OCI-LY7 (cell line): ENCODE results near the gene PDGFB. TPM values are rescaled to one million over a fixed set of nuclear protein-coding genes. Genes with fewer than 3 reads are reported as not detected.

Source experiments
- BruUV-seq: library from RNA; stranded (reverse); fragments of 400-500 nt; replicated peaks from 2 replicates; lab custom pipeline; 2021; lab: Mats Ljungman, UMichigan
- CTCF ChIA-PET: fragments of 300-600 bp; sonication (Branson Sonifier 250); formaldehyde crosslinking; loops from one replicate; lab custom pipeline; 2022; ENCODE audit warnings: antibody characterized with exemption; ENCODE audit not compliant: unreplicated experiment; lab: Charles Lee
- POLR2A ChIA-PET: fragments of 300-600 bp; sonication (Branson Sonifier 250); formaldehyde crosslinking; loops from one replicate; lab custom pipeline; 2022; ENCODE audit warnings: antibody characterized with exemption; lab: Charles Lee
- DNase-seq: peaks from one replicate; pipeline ENCODE4 v3.0.0-alpha.2; 2015; ENCODE audit warnings: low spot score
- H2AFZ ChIP-seq: fragments of 200-600 bp; sonication (generic), shearing (Covaris generic); 2 replicates; pipeline ENCODE4 v1.6.1; 2014; ENCODE audit warnings: mild to moderate bottlenecking, antibody characterized with exemption, low read length, moderate library complexity
- H3K27ac ChIP-seq: fragments of 200-600 bp; sonication (generic); 2 replicates; pipeline ENCODE4 v1.5.1; 2014; ENCODE audit warnings: mixed run types, low read depth, mild to moderate bottlenecking, moderate library complexity, low read length, inconsistent platforms; ENCODE audit not compliant: poor library complexity, severe bottlenecking
- H3K36me3 ChIP-seq: fragments of 200-600 bp; sonication (generic); 2 replicates; pipeline ENCODE4 v1.6.1; 2014; ENCODE audit warnings: mild to moderate bottlenecking, antibody characterized with exemption, low read length, moderate library complexity, mixed read lengths; ENCODE audit not compliant: insufficient read depth
- H3K4me1 ChIP-seq: fragments of 200-600 bp; sonication (generic); 2 replicates; pipeline ENCODE4 v1.5.1; 2014; ENCODE audit warnings: mild to moderate bottlenecking, low read length; ENCODE audit not compliant: insufficient read depth, poor library complexity, severe bottlenecking
- H3K4me2 ChIP-seq: fragments of 200-600 bp; sonication (generic); 2 replicates; pipeline ENCODE4 v1.6.1; 2014; ENCODE audit warnings: mild to moderate bottlenecking, low read length
- H3K4me3 ChIP-seq: fragments of 200-600 bp; sonication (generic); 2 replicates; pipeline ENCODE4 v1.5.1; 2014; ENCODE audit warnings: mild to moderate bottlenecking, low read depth, low read length; ENCODE audit not compliant: poor library complexity, severe bottlenecking
- H3K79me2 ChIP-seq: fragments of 200-600 bp; sonication (generic); 2 replicates; pipeline ENCODE4 v1.6.1; 2016; ENCODE audit warnings: low read depth, mild to moderate bottlenecking, low read length, moderate library complexity, mixed read lengths; ENCODE audit not compliant: insufficient read depth
- H3K9me2 ChIP-seq: fragments of 200-600 bp; sonication (generic); 2 replicates; pipeline ENCODE4 v1.6.1; 2016; ENCODE audit warnings: mild to moderate bottlenecking, low read length, mixed read lengths; ENCODE audit not compliant: insufficient read depth
- H3K9me3 ChIP-seq: fragments of 200-600 bp; sonication (generic); 2 replicates; pipeline ENCODE4 v1.6.1; 2014; ENCODE audit warnings: mild to moderate bottlenecking, mixed run types, low read length, mixed read lengths
- H4K20me1 ChIP-seq: fragments of 200-600 bp; sonication (generic); 2 replicates; pipeline ENCODE4 v1.6.1; 2014; ENCODE audit warnings: mild to moderate bottlenecking, antibody characterized with exemption, low read length, moderate library complexity, mixed read lengths; ENCODE audit not compliant: insufficient read depth
- EZH2phosphoT487 ChIP-seq: fragments of 200-600 bp; sonication (generic); IDR thresholded peaks from 2 replicates; pipeline ENCODE4 v1.6.1; 2018; ENCODE audit warnings: low read depth, borderline replicate concordance, mild to moderate bottlenecking, mixed run types, antibody characterized with exemption, low read length, moderate library complexity, mixed read lengths
- intact Hi-C: fragments of 100-400 bp; cut with micrococcal nuclease; formaldehyde crosslinking; loops from one replicate; pipeline ENCODE4 v1.10.0; 2022; ENCODE audit not compliant: unreplicated experiment
- total RNA-seq, 2 experiments: library from RNA; depleted of rRNA in 1 of 2; stranded (reverse); fragments of >200 nt in 1 of 2; shearing (Covaris generic) in 1 of 2; gene quantifications; 2 replicates each; pipeline ENCODE4 v1.2.3, GENCODE V29; 2014 to 2022
- TF ChIP-seq, protein P1 (sequence below): fragments of 200-600 bp; sonication (generic); conservative IDR thresholded peaks from 2 replicates; pipeline ENCODE4 v1.5.1; 2014; ENCODE audit warnings: mild to moderate bottlenecking, antibody characterized with exemption, low read length, moderate library complexity, mixed read lengths

Gene PDGFB
- total RNA-seq, 2 experiments from 2014 or later: 0.27 TPM; not detected in 1

DNA sequence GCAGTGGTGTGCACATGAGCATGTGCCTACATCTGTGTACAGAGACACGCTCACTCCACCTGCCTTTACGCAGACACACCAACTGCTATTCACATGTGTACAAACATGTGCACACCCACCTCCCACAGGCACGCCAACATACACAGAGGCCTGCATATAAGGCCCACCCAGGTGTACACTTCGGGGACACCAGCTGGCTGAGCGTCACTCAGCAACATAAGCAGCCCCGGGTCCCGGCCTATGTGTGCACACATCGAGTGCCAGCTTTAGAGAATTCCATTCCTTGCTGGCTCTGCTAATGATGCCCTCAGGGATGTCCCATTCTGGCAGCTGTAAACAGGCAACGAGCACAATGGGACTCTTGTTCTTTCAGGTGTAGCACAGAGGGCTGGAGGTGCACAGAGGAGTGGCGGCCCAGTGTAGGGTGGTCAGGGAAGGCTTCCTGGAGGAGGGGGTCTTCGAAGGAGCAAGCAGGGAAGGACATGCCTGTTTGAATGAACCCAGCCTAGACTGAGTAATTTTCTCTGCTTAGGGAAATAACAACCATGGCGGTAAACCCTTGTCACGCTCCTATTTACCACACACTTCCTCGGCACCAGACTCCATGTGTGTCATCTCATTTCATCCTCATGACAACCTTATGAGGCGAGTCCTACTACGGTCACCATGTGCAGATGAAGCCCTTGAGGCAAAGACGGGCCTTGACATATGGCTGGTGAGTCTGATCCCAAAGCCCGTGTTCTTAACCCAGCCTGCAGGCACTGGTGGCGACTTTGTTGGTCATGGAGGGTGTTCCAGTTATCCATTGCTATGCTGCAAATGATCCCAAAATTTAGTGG lies 39.6 kb upstream of the PDGFB start:
- Histone ChIP-seq H3K9me3 (no peaks in the 10 kb centered on the region), H3K27ac (no peak overlapping the region), H4K20me1 (no peaks in the 10 kb centered on the region), H3K4me3 (no peak overlapping the region), H2AFZ (no peak overlapping the region), H3K4me1 (peaks cover 6% of the 10 kb centered on the region), H3K36me3 (no peaks in the 10 kb centered on the region), H3K9me2 (no peaks in the 10 kb centered on the region), H3K79me2 (no peaks in the 10 kb centered on the region), H3K4me2 (no peak overlapping the region)
- no TSS peak for BruUV-seq
- intact Hi-C loops: no loop called here
- ChIA-PET POLR2A (no interaction called here), CTCF (no interaction called here)
- no peak for DNase-seq
- no peak for TF ChIP-seq EZH2phosphoT487
- TF ChIP-seq, protein P1, sequence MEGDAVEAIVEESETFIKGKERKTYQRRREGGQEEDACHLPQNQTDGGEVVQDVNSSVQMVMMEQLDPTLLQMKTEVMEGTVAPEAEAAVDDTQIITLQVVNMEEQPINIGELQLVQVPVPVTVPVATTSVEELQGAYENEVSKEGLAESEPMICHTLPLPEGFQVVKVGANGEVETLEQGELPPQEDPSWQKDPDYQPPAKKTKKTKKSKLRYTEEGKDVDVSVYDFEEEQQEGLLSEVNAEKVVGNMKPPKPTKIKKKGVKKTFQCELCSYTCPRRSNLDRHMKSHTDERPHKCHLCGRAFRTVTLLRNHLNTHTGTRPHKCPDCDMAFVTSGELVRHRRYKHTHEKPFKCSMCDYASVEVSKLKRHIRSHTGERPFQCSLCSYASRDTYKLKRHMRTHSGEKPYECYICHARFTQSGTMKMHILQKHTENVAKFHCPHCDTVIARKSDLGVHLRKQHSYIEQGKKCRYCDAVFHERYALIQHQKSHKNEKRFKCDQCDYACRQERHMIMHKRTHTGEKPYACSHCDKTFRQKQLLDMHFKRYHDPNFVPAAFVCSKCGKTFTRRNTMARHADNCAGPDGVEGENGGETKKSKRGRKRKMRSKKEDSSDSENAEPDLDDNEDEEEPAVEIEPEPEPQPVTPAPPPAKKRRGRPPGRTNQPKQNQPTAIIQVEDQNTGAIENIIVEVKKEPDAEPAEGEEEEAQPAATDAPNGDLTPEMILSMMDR: no peak

DNA sequence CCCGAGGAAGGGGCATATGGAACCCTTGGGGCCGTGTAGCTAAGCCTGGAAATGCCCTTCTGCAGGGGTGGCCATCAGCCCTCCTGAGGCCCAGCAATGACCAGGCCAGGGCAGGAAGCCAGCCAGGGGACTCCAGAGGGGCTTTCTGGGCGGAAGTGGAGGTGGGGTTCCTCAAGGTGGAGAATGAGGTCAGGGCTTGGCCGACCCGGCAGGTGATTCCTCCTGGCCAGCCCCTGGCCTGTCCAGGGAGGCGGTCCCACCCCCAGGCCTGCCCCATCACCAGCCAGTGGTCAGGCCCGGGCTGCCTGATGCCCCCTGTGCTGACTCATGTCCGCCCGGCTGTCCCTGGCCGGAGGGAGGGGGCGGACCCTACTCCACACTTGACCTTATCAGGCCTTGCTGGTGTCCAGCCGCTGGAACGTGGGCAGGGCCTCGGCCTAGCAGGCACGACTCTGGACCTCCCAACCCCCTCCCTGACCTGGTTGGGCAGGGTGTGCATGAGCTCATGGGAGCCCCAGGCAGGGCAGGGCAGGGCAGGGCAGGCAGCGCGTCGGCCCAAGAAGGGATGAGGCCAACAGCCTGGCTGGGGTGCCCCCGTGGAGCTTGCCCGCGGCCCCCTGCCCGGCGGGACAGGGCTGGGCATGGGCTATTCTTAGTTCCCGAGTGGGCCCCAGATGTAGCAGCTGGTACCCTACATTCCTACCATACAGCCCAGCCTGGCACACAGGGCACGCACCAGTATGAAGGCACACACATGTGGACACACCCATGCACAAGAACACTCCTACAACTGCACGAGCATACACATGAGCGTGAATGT lies 38.8 kb upstream of the PDGFB start:
- CTCF ChIA-PET: no interaction called here
- intact Hi-C loops: no loop called here
- H3K4me1 ChIP-seq: peaks cover 6% of the 10 kb centered on the region
- POLR2A ChIA-PET: no interaction called here
- no peak overlapping the region for H3K27ac ChIP-seq
- no peaks in the 10 kb centered on the region for H3K36me3 ChIP-seq
- no peak overlapping the region for H3K4me2 ChIP-seq
- no peaks in the 10 kb centered on the region for H3K9me2 ChIP-seq
- no peak overlapping the region for H2AFZ ChIP-seq
- no TSS peak for BruUV-seq
- no peak for TF ChIP-seq EZH2phosphoT487
- no peak for DNase-seq
- no peaks in the 10 kb centered on the region for H3K79me2 ChIP-seq
- no peaks in the 10 kb centered on the region for H4K20me1 ChIP-seq
- H3K4me3 ChIP-seq: no peak overlapping the region
- no peaks in the 10 kb centered on the region for H3K9me3 ChIP-seq

DNA sequence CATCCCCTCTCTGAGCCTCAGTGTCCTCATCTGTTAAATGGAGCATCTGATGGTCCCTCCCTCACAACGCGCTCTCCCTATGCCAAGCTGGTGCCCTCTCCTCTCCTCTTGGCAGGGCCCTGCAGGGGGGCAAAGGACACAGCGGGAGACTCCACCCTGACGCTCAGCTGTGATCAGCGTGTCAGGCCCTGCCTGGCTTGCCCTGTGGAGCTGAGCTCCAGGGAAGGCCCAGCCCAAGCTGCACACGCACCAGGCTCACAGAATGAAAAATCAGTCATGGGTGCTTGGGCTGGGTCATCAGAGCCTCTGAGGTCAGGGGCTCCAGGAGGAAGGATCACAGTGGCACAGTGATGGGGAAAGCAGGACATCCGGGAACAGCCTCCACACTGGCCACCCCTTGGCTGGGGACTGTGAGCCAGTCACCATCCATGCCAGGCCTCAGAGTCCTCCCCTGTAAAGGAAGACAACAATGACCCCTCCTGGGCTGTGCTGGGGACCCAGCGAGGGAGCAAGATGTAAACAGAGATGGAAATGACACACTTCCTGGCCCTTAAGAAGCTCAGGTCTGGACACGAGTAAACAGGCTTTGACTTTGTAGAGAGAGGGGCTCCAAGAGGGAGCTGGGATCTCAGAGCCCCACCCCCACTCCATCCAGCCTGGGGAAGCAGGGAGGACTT lies 38.0 kb upstream of the PDGFB start:
- CTCF ChIA-PET: no interaction called here

More for the DNA sequence above, 38.0 kb upstream of the PDGFB start:
- DNase-seq: no peak
- Histone ChIP-seq H3K9me2 (no peaks in the 10 kb centered on the region), H3K9me3 (no peaks in the 10 kb centered on the region), H3K79me2 (no peaks in the 10 kb centered on the region), H3K4me2 (no peak overlapping the region), H4K20me1 (no peaks in the 10 kb centered on the region), H2AFZ (no peak overlapping the region), H3K4me1 (peaks cover 6% of the 10 kb centered on the region), H3K36me3 (no peaks in the 10 kb centered on the region), H3K27ac (no peak overlapping the region), H3K4me3 (no peak overlapping the region)
- intact Hi-C loops: no loop called here
- TF ChIP-seq EZH2phosphoT487: no peak
- TF ChIP-seq, protein P1: no peak
- no TSS peak for BruUV-seq
- POLR2A ChIA-PET: no interaction called here
